ENCODE results near the gene CSNK2A3. TPM values are rescaled to one million over a fixed set of nuclear protein-coding genes. Genes with fewer than 3 reads are reported as not detected.
"Not testable (repeated sequence)": the region's sequence is repeated elsewhere in the genome, so short reads cannot be mapped to it uniquely, and the experiment has no call there.

The CSNK2A3 gene
- total RNA-seq, result 1.1 to 2.8 TPM (median 1.9 TPM) in 3 replicates

- H3K4me1 Mint-ChIP-seq, result peaks cover 21% of the 10 kb centered on the region
- DNase-seq (ENCODE audit: low spot score in 2 of 2, unreplicated experiment in 2 of 2); H3K9me3 Mint-ChIP-seq; H3K27ac Mint-ChIP-seq; H3K36me3 Mint-ChIP-seq; H3K4me3 Mint-ChIP-seq: not testable (repeated sequence)
- H3K27me3 Mint-ChIP-seq (ENCODE audit: low read depth), result peaks cover 16% of the 10 kb centered on the region
Observed at GRCh38 chr11:11352878-11353277, at the start of gene CSNK2A3. Gene CSNK2A3 (minus strand): TSS chr11:11353250. CDS start chr11:11353119, 131 bp downstream.

- Mint-ChIP-seq H3K9me3 (no peaks in the 10 kb centered on the region), H3K27me3 (ENCODE audit: low read depth) (peaks cover 12% of the 10 kb centered on the region), H3K4me1 (peaks cover 15% of the 10 kb centered on the region), H3K27ac (no peak overlapping the region), H3K4me3 (no peak overlapping the region), H3K36me3 (no peaks in the 10 kb centered on the region)
- no peak for TF ChIP-seq CTCF (IDR thresholded peaks at IDR 0.05; ENCODE audit: unreplicated experiment)
- DNase-seq (ENCODE audit: low spot score in 2 of 2, unreplicated experiment in 2 of 2), result no peak
Observed at GRCh38 chr11:11401960-11402535, 49.0 kb upstream of the CSNK2A3 start.

GRCh38 chr11:11400635-11401232 lies 47.7 kb upstream of the CSNK2A3 start:
- H3K27me3 Mint-ChIP-seq (ENCODE audit: low read depth), result peaks cover 18% of the 10 kb centered on the region
- H3K4me3 Mint-ChIP-seq, result no peak overlapping the region
- H3K27ac Mint-ChIP-seq, result no peak overlapping the region
- no peaks in the 10 kb centered on the region for H3K36me3 Mint-ChIP-seq
- no peak for DNase-seq (ENCODE audit: low spot score in 2 of 2, unreplicated experiment in 2 of 2)
- TF ChIP-seq CTCF (IDR thresholded peaks at IDR 0.05; ENCODE audit: unreplicated experiment), result no peak
- H3K9me3 Mint-ChIP-seq, result no peaks in the 10 kb centered on the region
- H3K4me1 Mint-ChIP-seq, result peaks cover 17% of the 10 kb centered on the region

- Mint-ChIP-seq H3K27ac (no peak overlapping the region), H3K36me3 (no peaks in the 10 kb centered on the region), H3K9me3 (no peaks in the 10 kb centered on the region), H3K27me3 (ENCODE audit: low read depth) (peaks cover 22% of the 10 kb centered on the region), H3K4me3 (no peak overlapping the region), H3K4me1 (peaks cover 17% of the 10 kb centered on the region)
- TF ChIP-seq CTCF (IDR thresholded peaks at IDR 0.05; ENCODE audit: unreplicated experiment), result no peak
- DNase-seq (ENCODE audit: low spot score in 2 of 2, unreplicated experiment in 2 of 2), result no peak
Observed at GRCh38 chr11:11400121-11400520, 47.1 kb upstream of the CSNK2A3 start.

GRCh38 chr11:11397781-11398180 lies 44.7 kb upstream of the CSNK2A3 start:
- Mint-ChIP-seq H3K4me1 (peaks cover 5% of the 10 kb centered on the region), H3K9me3 (no peaks in the 10 kb centered on the region), H3K36me3 (no peaks in the 10 kb centered on the region), H3K4me3 (no peak overlapping the region), H3K27ac (no peak overlapping the region), H3K27me3 (ENCODE audit: low read depth) (peaks cover 22% of the 10 kb centered on the region)
- DNase-seq (ENCODE audit: low spot score in 2 of 2, unreplicated experiment in 2 of 2), result no peak
- no peak for TF ChIP-seq CTCF (IDR thresholded peaks at IDR 0.05; ENCODE audit: unreplicated experiment)

- Mint-ChIP-seq H3K9me3 (no peaks in the 10 kb centered on the region), H3K27ac (no peak overlapping the region)
- TF ChIP-seq CTCF (IDR thresholded peaks at IDR 0.05; ENCODE audit: unreplicated experiment), result no peak
Observed at GRCh38 chr11:11397036-11397415, 44.0 kb upstream of the CSNK2A3 start.

More at GRCh38 chr11:11397036-11397415, 44.0 kb upstream of the CSNK2A3 start:
- peaks cover 5% of the 10 kb centered on the region for H3K4me1 Mint-ChIP-seq
- no peak overlapping the region for H3K4me3 Mint-ChIP-seq
- no peaks in the 10 kb centered on the region for H3K36me3 Mint-ChIP-seq
- DNase-seq (ENCODE audit: low spot score in 2 of 2, unreplicated experiment in 2 of 2), result no peak
- peaks cover 22% of the 10 kb centered on the region for H3K27me3 Mint-ChIP-seq (ENCODE audit: low read depth)

All from mesothelial cell of epicardium (in vitro differentiated cells).